KBM-7 (cell line): ENCODE measurements around the gene PPFIA2.

Experiments
- DNase-seq: peaks from one replicate; pipeline ENCODE4 v3.0.0-alpha.2; 2015
- in situ Hi-C: fragments of 300-500 bp; cut with MboI; formaldehyde crosslinking; loops from 2 replicates; pipeline ENCODE4 v1.14.3; 2020; ENCODE audit warnings: low sequenced_read_pairs, low pct_unique_long_range_greater_than_20kb, mixed read lengths

The PPFIA2 gene

DNA sequence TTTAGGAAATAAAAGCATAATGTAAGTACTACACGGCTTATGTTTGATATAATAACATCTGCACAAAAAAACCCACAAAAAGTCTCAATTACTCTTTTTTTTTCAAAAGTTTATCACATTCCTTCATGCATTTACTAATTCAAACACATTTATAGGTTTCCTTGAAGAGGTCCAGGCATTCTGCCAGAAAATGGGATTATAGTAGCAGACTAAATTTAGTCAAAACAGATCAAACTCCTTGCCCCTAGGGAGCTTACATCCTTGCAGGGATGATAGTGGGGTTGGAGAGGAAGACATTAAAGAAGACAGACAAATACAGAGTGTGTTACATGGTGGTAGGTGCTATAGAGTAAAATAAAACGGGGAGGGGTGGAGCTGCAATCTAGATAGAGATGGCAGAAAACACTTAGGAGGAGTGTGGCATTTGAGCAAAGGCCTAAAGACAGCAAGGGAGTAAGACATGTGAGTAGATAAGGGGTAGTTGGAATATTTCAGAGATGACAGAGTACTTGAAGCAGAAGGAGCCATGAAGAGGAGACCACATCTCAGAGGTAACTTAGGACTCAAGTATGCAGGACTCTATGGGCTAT is 266.9 kb downstream of the PPFIA2 start:
- in situ Hi-C loops, result no loop called here
- DNase-seq, result no peak

- DNase-seq, result no peak
These were observed 286.2 kb downstream of the PPFIA2 start for GRCh38 chr12:81472934-81473333.

GRCh38 chr12:81470923-81471322 is 288.2 kb downstream of the PPFIA2 start:
- in situ Hi-C loops, result no loop called here
- no peak for DNase-seq

More at GRCh38 chr12:81472934-81473333, 286.2 kb downstream of the PPFIA2 start:
- in situ Hi-C loops, result no loop called here

- in situ Hi-C loops, result no loop called here
- DNase-seq, result no peak
These were observed 290.9 kb downstream of the PPFIA2 start for GRCh38 chr12:81468206-81468605.

GRCh38 chr12:81465876-81466275 is 293.3 kb downstream of the PPFIA2 start:
- no peak for DNase-seq
- in situ Hi-C loops, result no loop called here

DNA sequence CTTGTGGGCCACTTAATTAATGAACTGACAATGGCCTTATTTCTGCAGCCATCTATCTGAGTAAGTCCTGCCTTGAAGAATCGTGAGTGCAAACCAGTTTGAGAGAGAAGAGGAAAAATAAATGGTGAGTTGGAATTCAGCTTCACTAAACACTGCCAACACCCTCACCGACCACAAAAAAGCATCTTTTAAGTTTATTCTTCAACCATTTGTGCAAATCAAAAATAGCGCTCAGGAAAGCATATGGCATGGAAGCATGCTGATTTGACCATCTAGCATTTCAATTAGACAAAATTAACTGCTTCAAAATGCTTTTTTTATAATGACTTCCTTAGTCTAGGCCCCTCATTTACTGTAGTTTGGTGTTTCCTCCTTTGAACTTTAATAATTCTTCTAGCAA is 294.0 kb downstream of the PPFIA2 start:
- no peak for DNase-seq
- in situ Hi-C loops, result no loop called here

DNA sequence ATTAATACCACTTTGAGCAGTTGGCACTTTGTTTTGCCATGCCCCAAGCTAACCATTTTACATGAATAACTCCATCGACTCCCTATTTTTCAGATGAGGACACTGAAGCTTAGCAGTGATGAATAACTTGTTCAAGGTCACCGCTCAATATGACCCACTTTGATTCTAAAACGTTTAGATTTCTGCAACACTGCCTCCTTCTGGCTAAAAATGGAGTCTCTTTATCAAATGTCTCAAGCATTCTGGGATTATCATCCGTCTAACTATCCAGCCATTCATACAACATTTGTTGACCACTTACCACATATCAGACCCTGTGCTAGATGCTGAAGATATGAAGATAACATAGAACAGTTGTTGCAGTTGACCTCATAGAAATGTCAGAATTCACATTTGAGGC is 298.0 kb downstream of the PPFIA2 start:
- DNase-seq, result no peak
- in situ Hi-C loops, result no loop called here

GRCh38 chr12:81450920-81451739 is 308.0 kb downstream of the PPFIA2 start:
- in situ Hi-C loops, result no loop called here
- DNase-seq, result peak; percentile 55

DNA sequence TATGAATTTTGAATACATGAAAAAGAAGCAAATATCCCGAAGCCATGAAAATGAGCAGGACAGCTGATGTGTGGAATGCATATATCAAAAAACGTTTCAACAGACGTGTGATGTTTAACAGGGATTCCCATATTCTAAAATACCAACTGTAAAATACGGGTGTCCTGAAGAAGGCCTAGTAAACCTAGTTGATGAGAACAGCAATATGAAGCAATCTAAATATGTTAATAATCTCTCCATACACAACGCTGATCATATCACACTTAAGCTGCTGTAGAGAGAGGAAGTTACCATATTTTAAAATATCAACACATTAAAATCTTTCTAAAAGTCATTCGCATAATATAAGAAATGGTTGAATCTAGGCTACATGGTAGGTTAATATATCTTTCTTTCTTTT is 317.5 kb downstream of the PPFIA2 start:
- no peak for DNase-seq
- in situ Hi-C loops, result no loop called here

DNA sequence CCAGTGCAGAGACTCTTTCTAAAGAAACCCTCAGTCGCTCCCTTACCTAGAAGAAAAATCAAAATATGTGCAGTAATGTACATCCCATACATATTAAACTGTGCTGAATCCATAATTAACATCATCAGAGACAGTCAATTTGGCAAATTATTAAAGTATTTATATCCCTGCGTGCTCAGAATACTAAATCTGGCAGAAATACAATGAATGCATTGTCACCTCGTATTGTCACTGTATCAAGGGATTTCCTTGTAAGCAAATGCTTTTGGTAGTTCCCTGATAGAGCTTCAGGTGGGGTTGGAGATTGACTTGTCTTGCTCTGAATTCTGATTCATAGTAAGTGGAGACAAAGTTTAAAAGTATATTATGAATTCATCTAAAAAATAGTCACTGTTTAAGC is 319.1 kb downstream of the PPFIA2 start:
- in situ Hi-C loops, result no loop called here
- no peak for DNase-seq

DNA sequence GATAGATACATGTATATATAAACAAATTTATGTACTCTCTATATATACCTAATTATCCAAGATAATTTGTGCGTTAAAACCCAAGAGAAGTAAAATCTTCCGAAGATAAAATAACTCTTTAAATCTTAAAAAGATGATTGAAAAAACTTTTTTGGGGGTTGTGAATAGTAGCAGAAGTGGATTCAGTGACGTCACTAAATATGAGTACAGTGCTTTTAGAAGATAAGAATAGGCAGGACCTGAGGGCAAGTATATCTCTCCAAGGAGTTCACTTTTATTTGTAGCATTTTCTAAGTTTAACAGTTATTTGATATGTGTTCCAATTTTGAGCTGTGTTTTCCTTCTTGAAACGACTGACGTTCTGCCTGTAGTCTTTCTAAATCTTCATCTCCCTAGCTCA is 319.8 kb downstream of the PPFIA2 start:
- no peak for DNase-seq
- in situ Hi-C loops, result no loop called here

- DNase-seq, result no peak
- in situ Hi-C loops, result no loop called here
These were observed 342.1 kb downstream of the PPFIA2 start for GRCh38 chr12:81417056-81417455.

DNA sequence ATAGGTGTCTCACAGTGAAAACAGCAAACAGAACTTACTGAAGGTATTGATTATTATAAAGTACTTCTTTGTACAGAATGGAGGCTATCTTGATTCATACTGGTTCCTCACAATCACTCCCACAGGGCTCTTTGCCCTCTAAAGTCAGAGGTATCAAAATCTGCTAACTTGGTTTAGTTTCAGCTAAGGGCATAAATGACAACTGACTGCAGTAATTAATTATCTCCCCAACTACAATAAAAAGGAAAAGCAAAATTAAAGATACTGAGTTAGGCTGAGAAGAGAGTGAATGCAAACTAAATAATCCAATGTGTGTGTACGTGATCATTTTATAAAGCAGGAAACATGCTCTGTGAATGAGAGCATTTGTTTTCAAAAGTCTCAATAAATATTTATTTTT is 342.6 kb downstream of the PPFIA2 start:
- in situ Hi-C loops, result no loop called here
- no peak for DNase-seq

DNA sequence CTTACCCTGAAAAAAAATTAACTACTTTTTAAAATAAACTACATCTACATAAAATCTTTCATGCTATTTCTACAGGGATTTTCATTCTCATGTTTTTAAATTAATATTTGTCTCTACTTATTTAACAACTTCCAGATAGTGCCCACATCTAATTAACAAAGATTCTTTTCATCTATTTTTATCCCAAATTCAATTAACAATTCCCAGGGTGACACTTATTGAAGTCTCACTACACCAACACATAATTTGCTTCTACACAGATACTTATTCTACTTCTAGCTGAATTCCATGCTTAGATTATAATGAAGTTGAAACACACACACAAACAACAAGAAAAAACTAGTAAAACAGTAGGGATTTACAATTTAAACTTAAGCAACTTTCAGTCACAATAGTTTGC is 344.7 kb downstream of the PPFIA2 start:
- no peak for DNase-seq
- in situ Hi-C loops, result no loop called here

DNA sequence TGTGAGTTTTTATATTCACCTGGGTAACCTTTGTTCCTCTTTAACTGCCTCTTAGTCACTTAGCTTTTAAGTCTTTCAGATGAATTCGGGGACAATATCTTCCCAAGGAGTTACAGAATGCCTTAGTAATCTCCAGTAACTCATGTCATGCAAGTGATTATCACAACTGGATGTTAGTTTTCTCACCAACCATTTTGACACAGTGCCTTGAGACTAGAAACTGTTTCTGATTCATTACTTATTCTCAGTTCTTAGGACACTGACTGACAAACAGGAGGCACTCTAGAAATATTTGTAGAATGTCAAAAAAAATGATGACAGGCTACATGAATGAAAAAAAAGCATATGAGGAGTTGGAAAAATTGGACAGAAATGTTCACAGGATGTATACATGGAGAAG is 346.2 kb downstream of the PPFIA2 start:
- in situ Hi-C loops, result no loop called here
- no peak for DNase-seq

DNA sequence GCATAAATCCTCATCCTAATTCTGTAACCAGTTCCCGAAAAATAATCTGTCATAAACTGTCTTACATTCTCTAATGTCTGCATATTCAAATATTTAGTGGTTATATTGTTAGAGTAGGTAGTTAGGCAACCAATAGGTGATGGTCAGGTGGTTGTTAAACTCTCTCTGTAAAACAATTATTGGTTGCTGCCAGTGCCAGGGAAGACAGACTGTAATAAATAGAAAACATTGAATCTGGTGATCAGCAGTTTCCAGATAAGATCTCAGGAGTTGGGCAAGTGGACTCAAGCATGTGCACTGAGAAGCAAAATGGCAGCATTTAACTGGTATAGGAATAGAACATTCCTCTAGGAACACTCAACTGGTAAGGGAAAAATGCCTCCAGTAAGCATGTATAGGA is 355.8 kb downstream of the PPFIA2 start:
- in situ Hi-C loops, result no loop called here
- DNase-seq, result no peak

GRCh38 chr12:81401241-81401640 is 357.9 kb downstream of the PPFIA2 start:
- in situ Hi-C loops, result no loop called here
- no peak for DNase-seq

DNA sequence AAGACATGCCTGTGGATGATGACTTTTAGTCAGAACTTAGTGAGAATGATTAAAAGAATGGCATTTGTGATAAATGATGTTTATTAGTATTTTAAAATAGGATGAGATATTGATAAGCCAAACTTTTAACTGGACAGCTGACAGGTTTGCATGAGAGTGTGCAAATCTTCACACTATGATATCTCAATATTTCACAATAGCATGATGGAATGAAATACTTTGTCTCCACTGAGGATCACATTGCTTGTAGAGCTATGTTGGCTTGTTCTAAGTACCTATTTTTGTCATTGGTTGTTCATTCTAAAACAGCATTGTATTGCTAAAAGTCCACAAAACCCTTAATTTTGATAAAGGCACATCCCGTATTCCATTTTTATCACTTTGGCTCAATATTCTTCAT is 359.1 kb downstream of the PPFIA2 start:
- in situ Hi-C loops, result no loop called here
- DNase-seq, result no peak

DNA sequence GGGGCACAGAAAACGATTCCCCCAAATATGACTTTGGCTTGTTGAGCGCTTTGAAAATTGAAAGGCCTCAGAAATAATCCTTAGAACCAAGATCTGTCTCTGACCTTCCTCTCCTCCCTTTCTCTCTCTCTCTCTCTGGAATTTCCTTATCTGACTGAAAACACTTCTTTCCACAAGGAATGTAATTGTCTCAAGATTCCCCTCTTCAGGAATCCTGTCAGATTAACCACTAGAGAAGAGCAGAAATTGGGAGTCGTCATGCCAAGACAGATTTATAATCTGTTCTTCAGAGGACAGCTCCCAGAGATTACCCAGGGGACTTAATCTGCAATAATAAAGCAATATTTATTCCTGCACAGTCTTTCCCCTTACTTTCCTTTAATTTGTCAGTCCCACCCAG is 363.7 kb downstream of the PPFIA2 start:
- DNase-seq, result no peak
- in situ Hi-C loops, result no loop called here

DNA sequence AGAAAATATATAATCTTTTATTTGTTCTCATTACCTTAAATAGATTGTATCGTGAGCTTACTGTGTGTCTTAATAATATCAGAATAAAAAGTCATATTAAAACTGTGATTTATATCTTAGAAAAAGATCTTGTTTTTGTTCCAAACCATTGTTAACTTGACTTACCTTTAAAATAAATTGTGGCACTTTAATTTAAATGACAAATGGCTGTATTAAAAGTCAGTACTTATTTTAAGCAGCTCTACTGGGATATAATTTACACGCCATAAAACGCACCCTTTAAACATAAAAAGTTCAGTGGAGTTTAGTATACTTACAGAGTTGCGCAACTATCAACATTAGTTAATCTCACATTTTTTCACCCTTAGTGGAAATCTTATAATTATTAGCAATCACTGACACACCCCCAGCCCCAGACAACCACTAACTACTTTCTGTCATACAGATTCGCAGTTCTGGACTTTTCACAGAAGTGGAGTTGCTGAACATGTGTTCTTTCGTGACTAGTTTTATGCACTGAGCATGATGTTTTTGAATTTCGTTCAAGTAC is 369.5 kb downstream of the PPFIA2 start:
- no peak for DNase-seq
- in situ Hi-C loops, result no loop called here

DNA sequence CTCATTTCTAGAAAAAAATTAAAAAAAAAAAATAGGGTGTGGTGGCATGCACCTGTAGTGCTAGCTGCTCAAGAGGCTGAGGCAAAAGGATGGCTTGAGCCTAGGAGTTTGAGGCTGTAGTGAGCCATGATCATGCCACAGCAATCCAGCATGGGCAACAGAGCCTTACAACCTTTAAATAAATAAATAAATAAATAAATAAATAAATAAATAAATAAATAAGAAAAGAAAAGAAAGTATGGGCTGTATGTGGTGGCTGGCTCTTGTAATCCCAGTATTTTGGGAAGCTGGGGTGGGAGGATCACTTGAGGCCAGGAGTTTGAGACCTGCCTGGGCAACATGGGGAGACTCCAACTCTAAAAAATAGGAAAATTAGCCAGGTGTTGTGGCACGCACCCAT is 373.0 kb downstream of the PPFIA2 start:
- in situ Hi-C loops, result no loop called here
- DNase-seq, result no peak
